ENCODE data around the gene ST3GAL4. TPM values are rescaled to one million over a fixed set of nuclear protein-coding genes. Genes with fewer than 3 reads are reported as not detected.

ST3GAL4 gene
- polyA plus RNA-seq, 2 of the 4 experiments (the other 2 are of a cell fraction): 11.9 to 17.5 TPM

DNA sequence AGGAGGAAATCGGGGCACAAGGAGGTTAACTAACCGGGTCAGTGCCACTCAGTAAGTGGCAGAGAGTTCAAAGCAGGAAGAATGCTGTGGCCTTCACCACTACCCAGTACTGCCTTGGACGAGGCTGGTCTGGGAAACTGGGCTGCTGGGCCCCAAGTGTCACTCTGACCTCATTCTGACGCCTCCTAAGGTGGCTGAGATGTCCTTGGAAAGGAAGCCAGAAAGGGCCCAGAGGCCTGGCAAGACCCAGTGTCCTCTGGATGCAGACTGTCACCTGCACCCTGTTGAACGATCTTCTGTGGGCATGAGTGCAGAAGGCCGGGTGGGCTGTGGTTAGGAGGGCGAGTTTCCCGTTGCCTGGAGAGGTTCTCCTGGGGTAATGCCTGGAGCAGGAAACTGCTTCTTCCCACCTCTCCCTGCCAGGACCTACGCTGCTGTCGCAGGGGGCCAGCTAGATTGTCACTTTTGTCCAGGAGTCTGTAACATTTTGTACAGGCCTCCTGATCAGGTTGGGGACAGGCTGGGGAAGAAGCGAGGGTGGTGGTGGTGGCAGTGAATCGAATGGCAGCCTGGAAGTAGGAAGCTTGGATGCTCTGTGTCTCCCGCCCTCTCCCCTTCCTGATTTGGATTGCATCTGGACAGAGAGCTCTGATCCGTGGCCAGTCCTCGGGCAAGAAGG, 105.1 kb downstream of the ST3GAL4 start (continued):
- TF ChIP-seq, protein P1, sequence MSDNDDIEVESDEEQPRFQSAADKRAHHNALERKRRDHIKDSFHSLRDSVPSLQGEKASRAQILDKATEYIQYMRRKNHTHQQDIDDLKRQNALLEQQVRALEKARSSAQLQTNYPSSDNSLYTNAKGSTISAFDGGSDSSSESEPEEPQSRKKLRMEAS (IDR thresholded peaks at IDR 0.05): no peak
- TF ChIP-seq CHD4 (IDR thresholded peaks at IDR 0.05; ENCODE audit: borderline replicate concordance) (no peak), RARB (CRISPR knock-in tag; IDR thresholded peaks at IDR 0.05) (no peak), HOXB13 (CRISPR knock-in tag; IDR thresholded peaks at IDR 0.05; ENCODE audit: low read depth) (no peak), NR3C1 (IDR thresholded peaks at IDR 0.05) (no peak), EHMT2 (IDR thresholded peaks at IDR 0.05; ENCODE audit: low read depth) (no peak), EHF (CRISPR knock-in tag; IDR thresholded peaks at IDR 0.05) (no peak), PHF8 (IDR thresholded peaks at IDR 0.05; ENCODE audit: borderline replicate concordance, low read depth) (no peak)

DNA sequence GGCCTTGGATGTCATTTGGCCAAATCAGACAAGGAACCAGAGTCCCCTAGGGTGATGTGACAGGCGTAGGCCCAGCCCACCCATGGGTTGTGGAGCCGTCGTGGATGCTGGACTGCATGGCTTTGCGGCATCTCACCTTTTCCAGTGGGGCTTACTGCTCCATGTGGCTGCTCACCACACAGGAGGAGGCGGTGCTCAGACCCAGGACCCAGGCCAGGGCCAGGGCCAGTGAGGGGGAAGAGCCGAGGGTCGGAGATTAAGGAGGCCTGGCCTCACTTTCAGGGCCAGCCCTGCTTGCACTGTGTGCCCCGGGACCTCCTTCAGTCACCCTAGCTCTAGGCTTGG, 105.6 kb downstream of the ST3GAL4 start:
- Histone ChIP-seq H3K4me2 (no peak overlapping the region), H3K4me1 (no peaks in the 10 kb centered on the region), H3K27ac (no peak overlapping the region), H3K9me3 (no peaks in the 10 kb centered on the region), H3K4me3 (no peak overlapping the region)
- DNase-seq (ENCODE audit: low read depth in 1 of 2, low spot score in 1 of 2) (no peak), FAIRE-seq (no peak), ATAC-seq (no peak; a peak in 1 of 6 replicates)
- ChIA-PET CTCF (interaction anchor here (1.2 to 4.5 kb wide), 2 partner anchors 19 to 20 kb away, joined by 3 to 22 read pairs; no protein-coding TSS in a partner anchor), POLR2A (no interaction called here)
- 80% methylated on average over 4 of the region's 8 CpGs for WGBS (ENCODE audit: missing lambda C conversion rate)
- TF ChIP-seq CEBPB (IDR thresholded peaks at IDR 0.05) (no peak), CBX2 (IDR thresholded peaks at IDR 0.05; ENCODE audit: borderline replicate concordance, low read depth) (no peak), NFE2L2 (conservative IDR thresholded peaks at IDR 0.05; ENCODE audit: low read length) (no peak), HEYL (CRISPR knock-in tag; IDR thresholded peaks at IDR 0.05) (no peak), RARB (CRISPR knock-in tag; IDR thresholded peaks at IDR 0.05) (no peak)

DNA sequence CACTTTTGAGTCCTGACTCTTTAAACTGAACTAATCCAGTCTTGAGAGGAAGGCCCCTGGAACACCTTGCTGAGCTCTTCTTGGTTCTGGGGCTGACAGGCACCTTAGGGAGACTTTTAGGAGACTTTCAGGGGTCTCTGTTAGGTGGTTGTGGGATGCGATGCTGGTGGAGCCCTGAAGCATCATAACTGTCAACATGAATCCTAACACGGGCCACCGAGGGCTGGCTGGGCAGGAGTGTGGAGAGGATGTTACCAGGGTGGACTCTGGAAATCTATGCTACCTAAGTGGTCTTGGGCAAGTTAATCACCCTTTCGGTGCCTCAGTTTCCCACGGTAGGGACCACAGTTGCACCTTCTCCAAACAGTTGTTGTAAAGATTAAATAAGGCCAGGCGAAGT, 106.5 kb downstream of the ST3GAL4 start:
- CTCF ChIA-PET: interaction anchor here (1.2 to 4.5 kb wide), 2 partner anchors 18 to 21 kb away, joined by 3 to 22 read pairs; no protein-coding TSS in a partner anchor
- no peaks in the 10 kb centered on the region for H3K9me3 ChIP-seq
- ATAC-seq (no peak), FAIRE-seq (no peak), DNase-seq (ENCODE audit: low read depth in 1 of 2, low spot score in 1 of 2) (no peak)
- no peak overlapping the region for H3K4me3 ChIP-seq
- no peaks in the 10 kb centered on the region for H3K4me1 ChIP-seq
- 53% methylated on average over 4 of the region's 6 CpGs for WGBS (ENCODE audit: missing lambda C conversion rate)
- POLR2A ChIA-PET: no interaction called here
- no peak overlapping the region for H3K4me2 ChIP-seq
- TF ChIP-seq TP53 (CRISPR knock-in tag; IDR thresholded peaks at IDR 0.05) (no peak), HOXB13 (CRISPR knock-in tag; IDR thresholded peaks at IDR 0.05; ENCODE audit: low read depth) (no peak), EP300 (IDR thresholded peaks at IDR 0.05) (no peak), ZFP36 (IDR thresholded peaks at IDR 0.05; ENCODE audit: borderline replicate concordance, partially characterized antibody) (no peak), CBX2 (IDR thresholded peaks at IDR 0.05; ENCODE audit: borderline replicate concordance, low read depth) (no peak), ZC3H11A (IDR thresholded peaks at IDR 0.05) (no peak), NR3C1 (IDR thresholded peaks at IDR 0.05) (no peak), MAZ (IDR thresholded peaks at IDR 0.05; ENCODE audit: borderline replicate concordance, low read depth, low read length) (no peak), ZSCAN20 (CRISPR knock-in tag; IDR thresholded peaks at IDR 0.05) (no peak), MAFK (IDR thresholded peaks at IDR 0.05; ENCODE audit: partially characterized antibody) (no peak)
- TF ChIP-seq, protein P2, sequence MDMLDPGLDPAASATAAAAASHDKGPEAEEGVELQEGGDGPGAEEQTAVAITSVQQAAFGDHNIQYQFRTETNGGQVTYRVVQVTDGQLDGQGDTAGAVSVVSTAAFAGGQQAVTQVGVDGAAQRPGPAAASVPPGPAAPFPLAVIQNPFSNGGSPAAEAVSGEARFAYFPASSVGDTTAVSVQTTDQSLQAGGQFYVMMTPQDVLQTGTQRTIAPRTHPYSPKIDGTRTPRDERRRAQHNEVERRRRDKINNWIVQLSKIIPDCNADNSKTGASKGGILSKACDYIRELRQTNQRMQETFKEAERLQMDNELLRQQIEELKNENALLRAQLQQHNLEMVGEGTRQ (IDR thresholded peaks at IDR 0.05): no peak
- TF ChIP-seq, protein P3, sequence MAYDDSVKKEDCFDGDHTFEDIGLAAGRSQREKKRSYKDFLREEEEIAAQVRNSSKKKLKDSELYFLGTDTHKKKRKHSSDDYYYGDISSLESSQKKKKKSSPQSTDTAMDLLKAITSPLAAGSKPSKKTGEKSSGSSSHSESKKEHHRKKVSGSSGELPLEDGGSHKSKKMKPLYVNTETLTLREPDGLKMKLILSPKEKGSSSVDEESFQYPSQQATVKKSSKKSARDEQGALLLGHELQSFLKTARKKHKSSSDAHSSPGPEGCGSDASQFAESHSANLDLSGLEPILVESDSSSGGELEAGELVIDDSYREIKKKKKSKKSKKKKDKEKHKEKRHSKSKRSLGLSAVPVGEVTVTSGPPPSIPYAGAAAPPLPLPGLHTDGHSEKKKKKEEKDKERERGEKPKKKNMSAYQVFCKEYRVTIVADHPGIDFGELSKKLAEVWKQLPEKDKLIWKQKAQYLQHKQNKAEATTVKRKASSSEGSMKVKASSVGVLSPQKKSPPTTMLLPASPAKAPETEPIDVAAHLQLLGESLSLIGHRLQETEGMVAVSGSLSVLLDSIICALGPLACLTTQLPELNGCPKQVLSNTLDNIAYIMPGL (CRISPR knock-in tag; IDR thresholded peaks at IDR 0.05; ENCODE audit: borderline replicate concordance): no peak
- H3K27ac ChIP-seq: no peak overlapping the region

Measured in A549 (cell line).